ENCODE data around the gene SMARCD3. TPM values are rescaled to one million over a fixed set of nuclear protein-coding genes. Genes with fewer than 3 reads are reported as not detected.

The SMARCD3 gene
- total and polyA plus RNA-seq, 2 of the 4 experiments (the other 2 are of a cell fraction): 37.5 to 48.5 TPM

DNA sequence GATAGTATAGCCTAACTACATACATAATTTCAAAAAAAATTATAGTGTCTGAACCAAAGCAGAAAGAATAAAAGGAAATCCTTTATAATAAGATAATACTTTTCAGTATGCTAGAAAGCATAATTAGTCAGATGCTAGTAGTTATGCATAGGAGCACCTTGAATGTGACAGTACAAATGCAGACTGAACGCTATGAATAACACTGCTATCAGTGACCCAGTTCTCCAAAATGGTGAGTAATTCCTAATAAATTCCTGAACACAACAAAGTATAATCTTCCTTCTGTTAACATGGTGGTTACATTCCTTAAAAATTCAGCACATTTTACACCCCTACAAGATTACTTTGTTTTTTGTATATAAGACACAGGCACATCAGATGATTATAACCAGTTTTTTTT, 17.4 kb downstream of the SMARCD3 start:
- dilution Hi-C loops (cut with HindIII; ENCODE audit: low sequenced_read_pairs, unreplicated experiment) (no loop called here), intact Hi-C loops (cut with micrococcal nuclease) (no loop called here), in situ Hi-C loops (cut with MboI; ENCODE audit: low sequenced_read_pairs) (no loop called here)
- H2BK120ac ChIP-seq (ENCODE audit: low read depth, low read length): no peak overlapping the region
- peaks cover 33% of the 10 kb centered on the region for H4K20me1 ChIP-seq (ENCODE audit: insufficient read depth, low read length)
- H3K23ac ChIP-seq (ENCODE audit: low read depth, low read length): no peak overlapping the region
- H3K14ac ChIP-seq (replicated peaks; ENCODE audit: low read depth, low read length): no peak overlapping the region
- H3K9me3 ChIP-seq (ENCODE audit: control insufficient read depth, insufficient read depth, low read length): no peaks in the 10 kb centered on the region
- no peak overlapping the region for H2BK15ac ChIP-seq (ENCODE audit: low read depth, low read length)
- no peak for TF ChIP-seq RCOR1 (IDR thresholded peaks at IDR 0.05; ENCODE audit: insufficient replicate concordance, low read length)
- no peak for TF ChIP-seq NFE2L2 (IDR thresholded peaks at IDR 0.05; ENCODE audit: low read depth, low read length)
- TF ChIP-seq ELK1 (IDR thresholded peaks at IDR 0.05; ENCODE audit: borderline replicate concordance, low read depth, low read length): no peak
- TF ChIP-seq MAFK (IDR thresholded peaks at IDR 0.05; ENCODE audit: low read depth, low read length): no peak
- TF ChIP-seq RFX5 (IDR thresholded peaks at IDR 0.05; ENCODE audit: low read depth, low read length): no peak
- TF ChIP-seq RAD21 (IDR thresholded peaks at IDR 0.05; ENCODE audit: low read length): no peak
- TF ChIP-seq CTCF (conservative IDR thresholded peaks at IDR 0.05; ENCODE audit: low read depth, low read length): no peak
- TF ChIP-seq FOS (IDR thresholded peaks at IDR 0.05; ENCODE audit: low read depth, low read length): no peak
- TF ChIP-seq CEBPB (IDR thresholded peaks at IDR 0.05; ENCODE audit: low read depth, low read length): no peak
- TF ChIP-seq POLR2A (IDR thresholded peaks at IDR 0.05; ENCODE audit: low read depth, low read length): no peak
- no peak overlapping the region for H2AFZ ChIP-seq (replicated peaks; ENCODE audit: low read length, poor library complexity)
- no peaks in the 10 kb centered on the region for H3K27me3 ChIP-seq (ENCODE audit: control insufficient read depth, insufficient read depth, low read length)
- BruUV-seq (replicated peaks): no TSS peak
- no peak overlapping the region for H4K8ac ChIP-seq (ENCODE audit: low read depth in 2 of 2, low read length in 2 of 2)
- no peak overlapping the region for H3K4me2 ChIP-seq (ENCODE audit: low read depth, low read length)
- ATAC-seq (ENCODE audit: low read depth): no peak
- no peak overlapping the region for H2BK5ac ChIP-seq (ENCODE audit: low read depth, low read length, poor library complexity, severe bottlenecking)
- H2BK20ac ChIP-seq (ENCODE audit: low read depth, low read length): no peak overlapping the region
- H3K56ac ChIP-seq (ENCODE audit: extremely low read depth, insufficient read depth, low read length): no peak overlapping the region
- DNase-seq: no peak
- 60% methylated on average over 1 of the region's 1 CpG; no CpG with 5 or more reads in 1 of the 2 experiments for WGBS, 2 experiments (ENCODE audit: extremely low coverage in 2 of 2, insufficient read length in 1 of 2)
- no peak overlapping the region for H4K5ac ChIP-seq (ENCODE audit: low read depth, low read length)
- H3K4ac ChIP-seq (ENCODE audit: low read depth, low read length): no peak overlapping the region
- peaks cover 3 to 45% of the 10 kb centered on the region in 2 experiments for H3K79me1 ChIP-seq (ENCODE audit: low read depth in 1 of 2, low read length in 2 of 2)
- H3K4me1 ChIP-seq (ENCODE audit: control insufficient read depth, insufficient read depth, low read length): peaks cover 16% of the 10 kb centered on the region
- H3K9me1 ChIP-seq (ENCODE audit: insufficient read depth, low read length): peaks cover 5% of the 10 kb centered on the region
- H3K36me3 ChIP-seq (ENCODE audit: control insufficient read depth, insufficient read depth, low read length): peaks cover 14% of the 10 kb centered on the region
- H3K18ac ChIP-seq (ENCODE audit: low read depth, low read length): no peak overlapping the region
- H3K9ac ChIP-seq (ENCODE audit: low read depth, low read length): no peak overlapping the region
- H3K27ac ChIP-seq (ENCODE audit: insufficient read depth, low read length): no peak overlapping the region
- H2AK5ac ChIP-seq (ENCODE audit: low read depth, low read length): no peak overlapping the region
- ChIA-PET POLR2A (ENCODE audit: unreplicated experiment) (no interaction called here), CTCF (no interaction called here)
- H2AK9ac ChIP-seq (replicated peaks; ENCODE audit: low read depth, low read length, poor library complexity): no peak overlapping the region
- H3K4me3 ChIP-seq (ENCODE audit: insufficient read depth, low read depth, low read length): no peak overlapping the region
- H4K91ac ChIP-seq (ENCODE audit: insufficient read depth, low read depth, low read length): no peak overlapping the region
